AG20443 (cell line): ENCODE results near the gene GJB3.
A peak's percentile ranks its signal among the peaks of the same experiment; 100 is the strongest.
"Not testable (repeated sequence)": the region's sequence is repeated elsewhere in the genome, so short reads cannot be mapped to it uniquely, and the experiment has no call there.

Source experiments
- DNase-seq: peaks from one replicate; pipeline ENCODE4 v3.0.0; 2012; ENCODE audit warnings: low spot score, mixed read lengths

The GJB3 gene

DNA sequence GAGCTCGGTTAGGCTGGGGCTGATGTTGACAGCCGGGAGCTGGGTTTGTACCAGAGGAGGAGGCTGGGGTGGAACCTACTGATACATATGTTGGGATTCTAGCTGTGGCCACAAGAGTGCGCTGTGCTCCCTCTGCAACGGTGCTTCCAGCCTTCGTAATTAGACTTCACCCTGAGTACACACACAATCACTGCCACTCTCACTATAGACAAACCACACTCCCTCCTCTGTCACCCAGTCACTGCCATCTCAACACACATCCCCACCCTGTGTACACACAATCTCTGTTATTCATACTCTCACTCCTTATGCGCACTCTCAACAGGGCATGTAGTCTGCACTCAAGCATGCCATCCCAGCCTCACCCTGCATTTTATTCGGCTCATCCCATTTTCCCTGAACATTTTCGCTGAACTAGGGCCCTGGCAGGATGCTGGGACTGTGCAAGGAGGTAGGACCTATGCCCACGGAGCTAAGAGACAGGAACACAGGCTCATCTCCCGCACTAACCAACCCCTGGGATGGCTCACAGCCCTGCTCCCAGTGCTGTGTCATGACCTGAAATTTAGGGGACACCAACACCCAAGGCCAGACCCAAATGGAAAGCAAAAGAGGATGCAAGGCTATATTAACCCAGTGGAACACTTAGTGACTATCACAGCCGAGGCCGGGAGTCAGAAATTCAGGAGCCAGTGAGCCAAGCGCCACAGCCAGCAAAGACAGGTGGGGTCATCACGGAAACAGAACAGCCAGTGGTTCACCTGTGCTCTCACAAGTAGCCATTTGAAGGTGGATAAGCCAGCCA is 5.7 kb downstream of the GJB3 start:
- peak; percentile 84 for DNase-seq

DNA sequence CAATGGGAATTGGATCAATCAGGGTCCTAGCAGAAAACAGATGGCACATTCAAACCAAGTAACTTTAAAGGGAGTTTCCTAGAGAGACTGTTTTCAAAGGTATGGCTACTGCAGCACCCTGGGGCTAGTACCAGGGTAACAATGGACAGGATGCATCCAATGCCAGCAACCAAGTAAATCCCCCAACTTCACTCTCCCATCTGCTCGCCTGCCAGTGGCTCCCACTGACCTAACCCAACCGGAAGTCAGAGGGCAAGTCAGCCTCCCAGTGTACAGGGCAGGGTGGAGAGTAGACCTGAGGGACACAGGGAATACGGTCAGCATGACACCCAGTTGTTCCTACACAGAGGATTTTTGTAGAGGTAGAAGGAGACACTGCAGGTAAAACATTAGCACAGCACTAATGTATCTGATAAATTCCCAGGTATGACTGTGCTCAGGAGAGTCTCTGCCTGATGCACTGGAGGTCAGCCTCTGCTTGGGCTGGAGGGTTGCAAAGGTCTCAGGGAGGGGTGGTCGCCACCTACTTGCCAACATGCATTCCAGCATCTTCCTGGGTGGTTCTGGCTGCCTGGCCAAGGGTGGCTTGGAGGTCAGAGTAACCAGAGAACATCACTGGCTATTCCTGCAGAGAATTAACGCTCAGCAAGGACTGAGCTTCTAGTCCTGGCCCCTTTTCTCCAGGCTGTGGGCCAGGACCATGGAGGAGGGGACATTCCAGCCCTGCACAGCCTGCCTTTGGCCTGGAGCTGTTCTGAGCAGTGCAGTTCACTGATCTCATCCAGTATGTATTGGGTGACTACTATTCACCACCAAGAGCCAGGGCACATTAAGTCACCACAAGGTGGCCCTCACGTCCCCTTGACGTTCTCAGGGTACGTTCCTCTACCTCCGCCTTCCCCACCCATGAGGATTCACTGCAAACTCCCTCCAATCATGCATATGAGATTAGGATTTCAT is 6.7 kb downstream of the GJB3 start:
- DNase-seq: peak; percentile 48

DNA sequence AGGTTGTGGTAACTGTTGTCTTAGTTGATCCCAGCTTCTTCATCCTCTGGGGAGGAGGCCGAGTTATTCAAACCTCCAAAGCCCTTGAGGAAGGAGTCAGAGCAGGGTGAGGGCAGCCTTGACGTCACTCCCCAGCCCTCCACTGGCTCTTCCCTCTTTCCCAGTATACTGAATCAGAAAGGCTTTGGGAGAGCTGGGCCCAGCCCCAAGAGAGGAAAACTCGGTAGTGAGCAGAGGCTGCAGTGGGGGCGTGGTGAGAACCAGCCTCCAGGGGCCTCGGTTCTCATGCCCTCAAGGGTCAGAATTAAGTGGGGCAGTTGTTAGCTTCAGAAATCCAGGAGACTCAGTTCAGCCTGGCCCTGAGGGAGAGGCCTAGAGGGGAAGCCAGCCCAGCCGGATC is 10.0 kb downstream of the GJB3 start:
- no peak for DNase-seq

DNA sequence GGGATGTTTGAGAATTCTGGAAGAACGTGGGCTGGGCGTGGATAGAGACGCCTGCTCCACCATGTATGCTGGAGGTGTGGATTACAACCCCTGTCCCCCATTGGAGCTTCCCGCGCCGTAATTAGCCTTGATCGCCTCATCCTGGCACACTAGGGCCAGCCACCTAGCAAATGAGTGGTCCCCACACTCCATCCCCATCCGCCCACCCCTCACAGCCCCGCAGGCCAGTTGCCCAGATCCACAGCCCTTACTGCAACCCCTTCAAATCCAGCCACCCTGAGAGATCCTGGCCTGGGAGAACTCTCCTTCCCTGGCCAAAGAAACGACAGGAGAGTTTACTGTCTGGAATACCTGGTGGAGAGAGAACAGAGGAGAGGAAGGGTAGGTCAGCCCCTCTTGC is 11.4 kb downstream of the GJB3 start:
- no peak for DNase-seq

DNA sequence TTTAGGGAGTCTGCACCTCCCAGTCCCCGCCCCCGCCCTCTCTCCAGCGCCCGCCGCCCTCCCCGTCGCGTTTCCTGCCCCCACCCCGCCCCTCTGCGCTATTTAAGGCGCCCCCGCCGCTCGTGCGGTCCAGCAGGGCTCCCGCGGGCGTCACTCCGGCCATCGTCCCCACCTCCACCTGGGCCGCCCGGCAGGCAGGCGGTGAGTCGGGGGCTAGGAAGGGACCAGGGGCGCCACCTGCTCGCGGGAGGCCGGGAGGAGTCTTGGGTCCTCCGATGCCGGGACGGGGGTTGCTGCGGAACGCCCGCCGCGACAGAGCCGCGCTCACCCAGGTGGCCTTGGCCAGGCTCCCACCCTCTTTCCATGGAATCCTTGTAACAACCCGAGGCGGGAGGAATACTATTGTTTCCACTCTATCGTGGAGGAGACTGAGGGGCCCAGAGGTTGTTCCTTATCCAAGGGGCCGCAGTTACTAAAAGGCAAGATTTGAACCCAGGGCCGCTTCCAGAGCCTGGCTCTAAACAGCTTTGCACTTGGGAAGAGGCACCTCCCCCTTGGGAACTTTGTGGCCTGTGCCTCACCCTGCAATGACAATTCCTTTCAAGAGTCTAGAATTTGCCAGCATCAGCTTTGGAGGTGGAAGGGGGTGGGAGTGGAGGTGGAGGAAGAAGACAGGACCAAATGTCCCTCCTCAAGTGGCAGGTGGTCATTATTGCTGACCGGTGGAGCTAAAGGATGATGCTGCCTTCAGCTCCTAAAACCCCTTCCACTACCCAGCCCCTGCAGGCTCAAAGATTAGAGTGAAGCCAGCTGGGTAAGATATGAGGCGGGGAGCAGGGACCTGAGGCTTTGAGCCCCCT is 12.1 kb downstream of the GJB3 start, which contains the start of gene GJA4:
GJA4 (plus strand) TSS at position 132 of the 860 bp plus-strand sequence. CDS start 1,215 bp downstream, outside the sequence.
- DNase-seq: no peak

DNA sequence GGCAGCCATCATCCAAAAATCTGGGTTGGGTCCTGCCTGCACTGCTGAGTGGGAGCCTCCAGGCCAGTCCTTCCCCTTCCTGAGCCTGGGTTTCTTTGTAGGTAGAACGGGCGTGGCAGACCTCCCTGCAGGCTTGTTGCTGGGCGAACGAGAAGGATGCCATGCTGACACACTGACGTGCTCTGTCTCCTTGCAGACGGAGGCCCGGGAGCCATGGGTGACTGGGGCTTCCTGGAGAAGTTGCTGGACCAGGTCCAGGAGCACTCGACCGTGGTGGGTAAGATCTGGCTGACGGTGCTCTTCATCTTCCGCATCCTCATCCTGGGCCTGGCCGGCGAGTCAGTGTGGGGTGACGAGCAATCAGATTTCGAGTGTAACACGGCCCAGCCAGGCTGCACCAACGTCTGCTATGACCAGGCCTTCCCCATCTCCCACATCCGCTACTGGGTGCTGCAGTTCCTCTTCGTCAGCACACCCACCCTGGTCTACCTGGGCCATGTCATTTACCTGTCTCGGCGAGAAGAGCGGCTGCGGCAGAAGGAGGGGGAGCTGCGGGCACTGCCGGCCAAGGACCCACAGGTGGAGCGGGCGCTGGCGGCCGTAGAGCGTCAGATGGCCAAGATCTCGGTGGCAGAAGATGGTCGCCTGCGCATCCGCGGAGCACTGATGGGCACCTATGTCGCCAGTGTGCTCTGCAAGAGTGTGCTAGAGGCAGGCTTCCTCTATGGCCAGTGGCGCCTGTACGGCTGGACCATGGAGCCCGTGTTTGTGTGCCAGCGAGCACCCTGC is 13.2 kb downstream of the GJB3 start:
- DNase-seq: no peak

DNA sequence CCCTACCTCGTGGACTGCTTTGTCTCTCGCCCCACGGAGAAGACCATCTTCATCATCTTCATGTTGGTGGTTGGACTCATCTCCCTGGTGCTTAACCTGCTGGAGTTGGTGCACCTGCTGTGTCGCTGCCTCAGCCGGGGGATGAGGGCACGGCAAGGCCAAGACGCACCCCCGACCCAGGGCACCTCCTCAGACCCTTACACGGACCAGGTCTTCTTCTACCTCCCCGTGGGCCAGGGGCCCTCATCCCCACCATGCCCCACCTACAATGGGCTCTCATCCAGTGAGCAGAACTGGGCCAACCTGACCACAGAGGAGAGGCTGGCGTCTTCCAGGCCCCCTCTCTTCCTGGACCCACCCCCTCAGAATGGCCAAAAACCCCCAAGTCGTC is 13.8 kb downstream of the GJB3 start:
- no peak for DNase-seq

DNA sequence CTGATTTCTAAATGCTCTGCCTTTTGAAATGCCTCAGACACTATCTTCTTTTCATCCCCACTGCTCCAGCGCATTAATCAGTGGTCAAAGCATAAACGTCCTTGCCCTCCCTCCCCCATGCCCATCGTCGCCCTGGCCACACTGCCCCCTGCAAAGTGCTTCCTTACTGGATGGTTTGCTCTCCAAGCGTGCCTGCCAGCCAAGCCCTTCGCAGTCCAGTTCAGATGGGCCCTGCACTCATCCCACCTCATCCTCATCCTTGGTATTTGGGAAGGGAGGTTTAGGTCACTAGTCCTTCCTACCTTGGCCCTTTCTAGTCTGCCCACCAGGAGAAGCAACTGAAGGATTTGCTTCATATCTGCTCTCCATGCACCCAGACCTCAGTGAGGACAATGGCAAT is 14.9 kb downstream of the GJB3 start:
- no peak for DNase-seq

DNA sequence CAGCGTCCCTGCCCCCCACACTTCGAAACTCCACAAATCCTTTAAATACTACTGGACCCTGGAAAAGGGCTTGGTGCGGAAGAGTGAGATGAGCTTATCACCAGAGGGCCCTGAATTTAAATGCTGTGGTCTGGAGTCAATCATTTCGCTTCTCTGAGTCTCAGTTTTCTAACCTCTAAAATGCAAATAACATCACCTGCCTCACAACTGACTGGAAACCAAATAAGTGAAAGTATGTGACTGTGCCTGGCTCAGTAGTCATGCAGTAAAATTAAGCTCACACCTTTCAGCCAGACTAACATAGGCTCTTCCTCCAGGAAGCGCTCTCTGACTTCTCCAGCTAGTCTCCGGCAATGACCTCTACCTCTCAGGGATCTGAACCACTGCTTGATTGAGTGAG is 16.0 kb downstream of the GJB3 start:
- DNase-seq: no peak

DNA sequence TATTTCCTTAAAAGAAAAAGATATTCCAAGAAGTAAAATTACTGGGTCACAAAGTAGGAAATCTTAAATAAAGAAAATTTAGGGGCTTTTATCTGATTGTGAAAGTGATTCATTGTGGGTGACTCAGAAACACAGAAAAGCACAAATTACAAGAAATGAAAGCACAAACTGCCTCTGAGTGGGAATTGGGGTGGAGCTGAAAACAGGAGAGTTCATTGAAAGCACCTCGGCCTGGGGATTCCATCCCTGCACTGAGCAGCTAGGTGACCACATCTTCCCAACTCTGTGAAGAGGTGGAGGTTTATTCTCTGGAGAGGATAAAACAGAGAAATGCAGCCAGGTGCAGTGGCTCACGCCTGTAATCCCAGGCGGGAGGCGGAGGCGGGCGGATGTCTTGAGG is 19.2 kb downstream of the GJB3 start:
- peak; percentile 45 for DNase-seq

DNA sequence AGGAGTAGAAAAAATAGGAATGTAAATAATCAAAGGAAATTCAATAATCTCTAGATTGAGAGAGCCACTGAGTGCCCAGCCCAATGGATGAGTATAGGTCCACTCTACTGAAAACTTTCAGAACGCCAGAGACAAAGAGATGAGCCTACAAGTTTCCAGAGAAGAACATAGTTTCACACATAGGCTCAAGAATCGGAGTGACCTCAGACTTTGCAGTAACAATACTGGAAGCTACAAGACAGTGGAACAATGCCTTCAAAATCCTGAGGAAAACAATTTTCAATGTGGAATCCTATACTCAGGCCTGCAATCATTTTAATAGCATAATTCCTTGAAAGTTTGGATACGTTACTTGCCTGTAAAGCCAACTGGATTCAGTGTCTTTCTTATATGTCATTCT is 22.8 kb downstream of the GJB3 start:
- DNase-seq: no peak

DNA sequence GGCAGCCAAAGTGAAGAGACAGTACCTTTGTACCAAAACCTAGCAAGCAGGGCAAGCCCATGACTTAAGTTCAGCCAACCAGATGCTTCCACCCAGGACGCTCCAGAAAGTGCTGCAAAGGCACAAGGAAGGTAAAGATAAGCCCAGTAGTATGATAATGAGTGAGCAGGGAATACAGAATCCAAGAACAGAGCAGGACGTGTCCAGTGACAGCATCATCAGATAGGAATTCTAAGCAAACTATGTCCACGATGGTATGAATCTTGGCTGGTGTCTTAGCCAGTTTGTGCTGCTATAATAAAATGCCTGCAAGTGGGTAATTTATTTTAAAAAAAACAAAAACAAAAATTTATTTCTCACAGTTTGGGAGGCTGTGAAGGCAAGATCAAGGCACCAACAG is 25.4 kb downstream of the GJB3 start:
- peak; percentile 77 for DNase-seq

DNA sequence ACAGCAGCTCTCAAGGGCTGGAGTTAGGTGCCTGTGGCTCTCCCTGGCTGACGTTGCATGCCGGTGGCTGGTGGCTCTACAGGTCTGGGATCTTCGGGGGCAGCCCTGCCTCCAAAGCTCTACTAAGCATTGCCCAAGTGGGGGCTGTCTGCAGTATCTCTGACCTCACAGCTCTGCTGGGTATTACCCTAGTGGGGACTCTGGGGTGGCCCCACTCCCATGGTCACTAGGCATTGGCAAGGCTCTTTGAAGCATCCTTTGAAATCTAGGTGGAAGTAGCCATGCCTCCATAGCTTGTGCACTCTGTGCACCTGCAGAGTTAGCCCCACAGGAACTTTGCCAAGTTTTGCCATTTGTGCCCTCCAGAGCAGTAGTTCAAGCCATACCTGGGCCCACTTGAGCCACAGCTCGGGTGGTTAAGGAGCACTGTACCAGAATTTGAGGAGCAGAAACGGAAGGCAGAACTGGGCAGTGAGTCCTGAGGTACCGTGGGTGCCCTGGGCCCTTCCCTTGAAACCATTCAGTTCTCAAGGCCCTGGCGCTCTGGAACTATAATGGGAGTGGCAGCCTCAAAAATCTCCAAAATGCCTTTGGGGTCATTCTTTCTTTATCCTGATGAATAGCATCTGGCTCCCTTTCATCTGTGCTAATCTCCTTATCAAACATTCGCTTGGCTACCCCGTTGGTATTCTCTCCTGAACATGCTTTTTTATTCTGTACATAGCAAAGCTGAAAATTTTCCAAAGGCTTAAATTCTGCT is 27.2 kb downstream of the GJB3 start:
- no peak for DNase-seq

DNA sequence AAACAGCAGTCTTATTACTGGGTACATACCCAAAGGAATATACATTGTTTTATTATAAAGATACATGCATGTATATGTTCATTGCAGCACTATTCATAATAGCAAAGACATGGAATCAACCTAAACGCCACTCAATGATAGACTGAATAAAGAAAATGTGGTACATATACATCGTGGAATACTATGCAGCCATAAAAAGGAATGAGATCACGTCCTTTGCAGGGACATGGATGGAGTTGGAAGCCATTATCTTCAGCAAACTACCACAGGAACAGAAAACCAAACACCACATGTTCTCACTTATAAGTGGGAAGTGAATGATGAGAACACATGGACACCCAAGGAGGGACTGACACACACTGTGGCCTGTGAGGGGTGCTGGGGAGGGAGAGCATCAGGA is 29.8 kb downstream of the GJB3 start:
- DNase-seq: not testable (repeated sequence)

DNA sequence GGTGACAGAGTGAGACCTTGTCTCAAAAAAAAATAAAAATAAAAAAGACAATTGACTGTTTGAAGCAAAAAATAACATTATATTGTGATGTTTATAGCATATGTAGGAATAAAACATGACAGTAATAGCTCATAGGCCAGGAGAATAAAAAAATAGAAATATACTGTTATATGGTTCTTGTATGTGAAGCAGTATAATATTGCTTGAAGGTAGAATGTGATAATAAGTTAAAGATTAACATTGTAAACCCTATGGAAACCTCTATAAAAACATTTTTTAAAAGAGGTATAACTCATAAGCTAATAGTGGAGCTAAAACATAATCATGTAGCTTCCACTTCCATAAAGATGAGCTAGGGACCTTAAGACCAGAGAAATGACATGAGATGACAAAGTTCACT is 35.3 kb downstream of the GJB3 start:
- no peak for DNase-seq

DNA sequence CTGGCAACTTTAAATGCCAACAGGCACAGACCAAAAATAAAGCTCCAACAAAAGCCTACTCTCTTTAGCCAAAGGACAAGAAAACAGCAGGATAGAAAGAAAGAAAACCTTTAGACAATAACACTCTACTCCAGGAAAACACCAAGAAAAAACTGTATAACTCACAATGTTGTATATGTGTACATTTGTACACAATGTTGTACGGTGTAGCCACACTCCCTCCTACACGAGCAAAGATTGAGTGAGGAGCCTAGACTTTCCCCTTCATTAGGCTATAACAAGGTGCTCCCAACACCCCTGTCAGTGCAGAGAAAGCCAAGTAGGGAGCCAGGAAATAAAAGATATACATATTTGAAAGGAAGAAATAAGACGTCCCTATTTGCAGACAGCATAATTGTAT is 35.8 kb downstream of the GJB3 start:
- no peak for DNase-seq

DNA sequence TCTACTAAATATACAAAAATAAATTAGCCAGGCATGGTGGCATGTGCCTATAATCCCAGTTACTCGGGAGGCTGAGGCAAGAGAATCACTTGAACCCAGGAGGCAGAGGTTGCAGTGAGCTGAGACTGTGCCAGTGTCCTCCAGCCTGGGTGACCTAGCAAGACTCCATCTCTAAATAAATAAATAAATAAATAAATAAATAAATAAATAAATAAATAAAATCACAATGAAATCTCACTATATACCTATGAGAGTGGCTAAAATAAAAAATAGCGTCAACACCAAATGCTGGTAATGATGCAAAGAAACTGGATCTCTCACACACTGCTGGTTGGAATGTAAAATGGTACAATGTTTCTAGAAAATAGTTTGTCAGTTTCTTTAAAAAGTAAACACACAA is 37.8 kb downstream of the GJB3 start:
- not testable (repeated sequence) for DNase-seq

DNA sequence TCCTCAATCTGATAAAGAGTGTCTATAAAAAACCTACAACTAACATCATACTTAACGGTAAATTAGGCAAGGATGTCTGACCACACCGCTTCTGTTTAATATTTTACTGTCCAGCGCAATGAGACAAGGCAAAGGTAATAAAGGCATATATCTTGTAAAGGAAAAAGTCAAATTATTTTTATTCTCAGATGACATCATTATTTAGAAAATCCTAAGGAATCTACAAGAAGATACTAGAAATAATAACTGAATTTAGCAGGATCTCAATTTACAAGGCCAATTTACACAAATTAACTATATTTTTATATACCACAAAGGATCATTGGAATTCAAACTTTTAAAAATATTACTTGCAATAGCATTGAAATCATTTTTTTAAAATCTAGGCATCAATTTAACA is 41.2 kb downstream of the GJB3 start:
- no peak for DNase-seq

DNA sequence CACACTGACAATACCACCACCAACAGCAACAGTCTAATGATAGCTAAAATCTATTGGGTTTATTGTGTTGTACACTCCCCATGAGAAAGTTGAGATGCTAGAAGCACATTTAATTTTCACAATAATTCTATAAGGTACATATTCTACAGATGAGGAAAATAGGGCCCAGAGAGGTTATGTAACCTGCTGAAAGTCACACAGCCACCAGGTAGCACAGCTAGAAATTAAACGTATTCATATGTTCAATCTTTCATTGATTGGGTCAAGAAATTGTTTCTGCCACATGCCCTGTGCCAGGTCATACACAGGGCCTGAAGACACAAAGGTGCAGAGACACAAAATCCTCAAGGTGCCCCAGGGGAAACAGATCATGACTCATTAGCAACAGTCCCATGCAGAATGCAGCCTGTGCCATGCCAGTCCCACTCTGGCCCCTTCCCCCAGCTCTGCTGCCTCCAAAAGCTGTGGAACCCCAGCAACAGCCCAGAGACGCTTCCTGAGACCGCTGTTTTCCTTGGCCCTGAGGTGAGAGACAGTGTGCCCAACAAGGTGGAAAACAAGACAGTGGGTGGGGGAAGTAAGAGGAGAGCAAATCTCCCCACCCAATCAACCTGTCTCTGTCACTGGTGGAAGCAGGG is 43.9 kb downstream of the GJB3 start:
- no peak for DNase-seq
